ENCODE results near the gene UACA. TPM values are rescaled to one million over a fixed set of nuclear protein-coding genes. Genes with fewer than 3 reads are reported as not detected.
A peak's percentile ranks its signal among the peaks of the same experiment; 100 is the strongest.

UACA gene
- polyA plus RNA-seq, 1 of the 3 experiments (the other 2 are of a cell fraction) = 35.9 TPM

- CTCF ChIA-PET = no interaction called here
- WGBS (ENCODE audit: low lambda C conversion rate) = 61% methylated on average over 3 of the region's 3 CpGs
- Histone ChIP-seq H3K4me1 (ENCODE audit: control insufficient read depth in 1 of 2, insufficient read depth in 2 of 2, low read depth in 1 of 2, low read length in 1 of 2) (peaks cover 0 to 17% of the 10 kb centered on the region in 2 experiments; a peak in 3 of 4 replicates), H3K9me2 (no peaks in the 10 kb centered on the region), H3K27ac (ENCODE audit: low read depth in 2 of 2, low read length in 1 of 2) (peak overlapping the region in 1 of 2 experiments; percentile 51; a peak in 2 of 4 replicates), H3K9ac (no peak overlapping the region), H4K20me1 (ENCODE audit: insufficient read depth) (no peaks in the 10 kb centered on the region), H2AFZ (ENCODE audit: low read depth) (no peak overlapping the region), H3K9me3 (no peaks in the 10 kb centered on the region), H3K4me2 (peak overlapping the region; percentile 46; the same call in 1 of the 2 replicates), H3K79me2 (ENCODE audit: insufficient read depth) (no peaks in the 10 kb centered on the region), H3F3A (replicated peaks; ENCODE audit: insufficient read depth) (peaks cover 29% of the 10 kb centered on the region), H3K4me3 (ENCODE audit: low read depth in 2 of 2, low read length in 1 of 2) (no peak overlapping the region), H3K27me3 (ENCODE audit: insufficient read depth) (no peaks in the 10 kb centered on the region), H3K36me3 (replicated peaks in 1 of 2; ENCODE audit: control insufficient read depth in 1 of 2, insufficient read depth in 2 of 2, low read length in 1 of 2) (no peaks in the 10 kb centered on the region)
- TF ChIP-seq RAD21 (IDR thresholded peaks at IDR 0.05; ENCODE audit: low read length) = no peak
- no peak for TF ChIP-seq TCF12 (IDR thresholded peaks at IDR 0.05)
- TF ChIP-seq, protein P1, sequence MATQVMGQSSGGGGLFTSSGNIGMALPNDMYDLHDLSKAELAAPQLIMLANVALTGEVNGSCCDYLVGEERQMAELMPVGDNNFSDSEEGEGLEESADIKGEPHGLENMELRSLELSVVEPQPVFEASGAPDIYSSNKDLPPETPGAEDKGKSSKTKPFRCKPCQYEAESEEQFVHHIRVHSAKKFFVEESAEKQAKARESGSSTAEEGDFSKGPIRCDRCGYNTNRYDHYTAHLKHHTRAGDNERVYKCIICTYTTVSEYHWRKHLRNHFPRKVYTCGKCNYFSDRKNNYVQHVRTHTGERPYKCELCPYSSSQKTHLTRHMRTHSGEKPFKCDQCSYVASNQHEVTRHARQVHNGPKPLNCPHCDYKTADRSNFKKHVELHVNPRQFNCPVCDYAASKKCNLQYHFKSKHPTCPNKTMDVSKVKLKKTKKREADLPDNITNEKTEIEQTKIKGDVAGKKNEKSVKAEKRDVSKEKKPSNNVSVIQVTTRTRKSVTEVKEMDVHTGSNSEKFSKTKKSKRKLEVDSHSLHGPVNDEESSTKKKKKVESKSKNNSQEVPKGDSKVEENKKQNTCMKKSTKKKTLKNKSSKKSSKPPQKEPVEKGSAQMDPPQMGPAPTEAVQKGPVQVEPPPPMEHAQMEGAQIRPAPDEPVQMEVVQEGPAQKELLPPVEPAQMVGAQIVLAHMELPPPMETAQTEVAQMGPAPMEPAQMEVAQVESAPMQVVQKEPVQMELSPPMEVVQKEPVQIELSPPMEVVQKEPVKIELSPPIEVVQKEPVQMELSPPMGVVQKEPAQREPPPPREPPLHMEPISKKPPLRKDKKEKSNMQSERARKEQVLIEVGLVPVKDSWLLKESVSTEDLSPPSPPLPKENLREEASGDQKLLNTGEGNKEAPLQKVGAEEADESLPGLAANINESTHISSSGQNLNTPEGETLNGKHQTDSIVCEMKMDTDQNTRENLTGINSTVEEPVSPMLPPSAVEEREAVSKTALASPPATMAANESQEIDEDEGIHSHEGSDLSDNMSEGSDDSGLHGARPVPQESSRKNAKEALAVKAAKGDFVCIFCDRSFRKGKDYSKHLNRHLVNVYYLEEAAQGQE (IDR thresholded peaks at IDR 0.05; ENCODE audit: low read depth, low read length) = no peak
- no peak for TF ChIP-seq RXRA (IDR thresholded peaks at IDR 0.05; ENCODE audit: borderline replicate concordance, low read depth)
- no peak for TF ChIP-seq ELF1 (IDR thresholded peaks at IDR 0.05)
- TF ChIP-seq FOSL2 (IDR thresholded peaks at IDR 0.05; ENCODE audit: borderline replicate concordance, low read depth) = no peak
- no peak for TF ChIP-seq TAF1 (IDR thresholded peaks at IDR 0.05; ENCODE audit: borderline replicate concordance, low read depth, low read length)
- TF ChIP-seq SIN3A (IDR thresholded peaks at IDR 0.05; ENCODE audit: borderline replicate concordance, low read depth, low read length) = no peak
- no peak for TF ChIP-seq EP300 (IDR thresholded peaks at IDR 0.05; ENCODE audit: borderline replicate concordance in 1 of 2, low read depth in 1 of 2, low read length in 1 of 2)
- TF ChIP-seq RFX5 (IDR thresholded peaks at IDR 0.05; ENCODE audit: low read length) = no peak
- TF ChIP-seq PBX3 (IDR thresholded peaks at IDR 0.05) = no peak
- TF ChIP-seq, protein P2, sequence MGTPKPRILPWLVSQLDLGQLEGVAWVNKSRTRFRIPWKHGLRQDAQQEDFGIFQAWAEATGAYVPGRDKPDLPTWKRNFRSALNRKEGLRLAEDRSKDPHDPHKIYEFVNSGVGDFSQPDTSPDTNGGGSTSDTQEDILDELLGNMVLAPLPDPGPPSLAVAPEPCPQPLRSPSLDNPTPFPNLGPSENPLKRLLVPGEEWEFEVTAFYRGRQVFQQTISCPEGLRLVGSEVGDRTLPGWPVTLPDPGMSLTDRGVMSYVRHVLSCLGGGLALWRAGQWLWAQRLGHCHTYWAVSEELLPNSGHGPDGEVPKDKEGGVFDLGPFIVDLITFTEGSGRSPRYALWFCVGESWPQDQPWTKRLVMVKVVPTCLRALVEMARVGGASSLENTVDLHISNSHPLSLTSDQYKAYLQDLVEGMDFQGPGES (IDR thresholded peaks at IDR 0.05; ENCODE audit: low read depth, low read length) = no peak
- TF ChIP-seq FOXM1 (IDR thresholded peaks at IDR 0.05; ENCODE audit: low read depth) = no peak
- TF ChIP-seq NFIC (IDR thresholded peaks at IDR 0.05; ENCODE audit: borderline replicate concordance) = no peak
- no peak for DNase-seq
- POLR2A ChIA-PET = no interaction called here
These were observed 19.7 kb upstream of the UACA start for GRCh38 chr15:70783041-70783440.

All from SK-N-SH (cell line).